Activated CD8-positive, alpha-beta memory T cell treated with anti-CD3 and anti-CD28 coated beads, Interleukin-2, amount 50 U/mL, for 48 hours (primary cell): Measurements from ENCODE around the gene CCNB3.
A peak's percentile ranks its signal among the peaks of the same experiment; 100 is the strongest.
"Not testable (repeated sequence)": the region's sequence is repeated elsewhere in the genome, so short reads cannot be mapped to it uniquely, and the experiment has no call there.

Experiments used
- DNase-seq: peaks from one replicate; pipeline ENCODE4 v3.0.0-alpha.2; 2020

The CCNB3 gene, protein sequence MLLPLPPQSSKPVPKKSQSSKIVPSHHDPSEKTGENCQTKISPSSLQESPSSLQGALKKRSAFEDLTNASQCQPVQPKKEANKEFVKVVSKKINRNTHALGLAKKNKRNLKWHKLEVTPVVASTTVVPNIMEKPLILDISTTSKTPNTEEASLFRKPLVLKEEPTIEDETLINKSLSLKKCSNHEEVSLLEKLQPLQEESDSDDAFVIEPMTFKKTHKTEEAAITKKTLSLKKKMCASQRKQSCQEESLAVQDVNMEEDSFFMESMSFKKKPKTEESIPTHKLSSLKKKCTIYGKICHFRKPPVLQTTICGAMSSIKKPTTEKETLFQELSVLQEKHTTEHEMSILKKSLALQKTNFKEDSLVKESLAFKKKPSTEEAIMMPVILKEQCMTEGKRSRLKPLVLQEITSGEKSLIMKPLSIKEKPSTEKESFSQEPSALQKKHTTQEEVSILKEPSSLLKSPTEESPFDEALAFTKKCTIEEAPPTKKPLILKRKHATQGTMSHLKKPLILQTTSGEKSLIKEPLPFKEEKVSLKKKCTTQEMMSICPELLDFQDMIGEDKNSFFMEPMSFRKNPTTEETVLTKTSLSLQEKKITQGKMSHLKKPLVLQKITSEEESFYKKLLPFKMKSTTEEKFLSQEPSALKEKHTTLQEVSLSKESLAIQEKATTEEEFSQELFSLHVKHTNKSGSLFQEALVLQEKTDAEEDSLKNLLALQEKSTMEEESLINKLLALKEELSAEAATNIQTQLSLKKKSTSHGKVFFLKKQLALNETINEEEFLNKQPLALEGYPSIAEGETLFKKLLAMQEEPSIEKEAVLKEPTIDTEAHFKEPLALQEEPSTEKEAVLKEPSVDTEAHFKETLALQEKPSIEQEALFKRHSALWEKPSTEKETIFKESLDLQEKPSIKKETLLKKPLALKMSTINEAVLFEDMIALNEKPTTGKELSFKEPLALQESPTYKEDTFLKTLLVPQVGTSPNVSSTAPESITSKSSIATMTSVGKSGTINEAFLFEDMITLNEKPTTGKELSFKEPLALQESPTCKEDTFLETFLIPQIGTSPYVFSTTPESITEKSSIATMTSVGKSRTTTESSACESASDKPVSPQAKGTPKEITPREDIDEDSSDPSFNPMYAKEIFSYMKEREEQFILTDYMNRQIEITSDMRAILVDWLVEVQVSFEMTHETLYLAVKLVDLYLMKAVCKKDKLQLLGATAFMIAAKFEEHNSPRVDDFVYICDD (N-terminal part only)

DNA sequence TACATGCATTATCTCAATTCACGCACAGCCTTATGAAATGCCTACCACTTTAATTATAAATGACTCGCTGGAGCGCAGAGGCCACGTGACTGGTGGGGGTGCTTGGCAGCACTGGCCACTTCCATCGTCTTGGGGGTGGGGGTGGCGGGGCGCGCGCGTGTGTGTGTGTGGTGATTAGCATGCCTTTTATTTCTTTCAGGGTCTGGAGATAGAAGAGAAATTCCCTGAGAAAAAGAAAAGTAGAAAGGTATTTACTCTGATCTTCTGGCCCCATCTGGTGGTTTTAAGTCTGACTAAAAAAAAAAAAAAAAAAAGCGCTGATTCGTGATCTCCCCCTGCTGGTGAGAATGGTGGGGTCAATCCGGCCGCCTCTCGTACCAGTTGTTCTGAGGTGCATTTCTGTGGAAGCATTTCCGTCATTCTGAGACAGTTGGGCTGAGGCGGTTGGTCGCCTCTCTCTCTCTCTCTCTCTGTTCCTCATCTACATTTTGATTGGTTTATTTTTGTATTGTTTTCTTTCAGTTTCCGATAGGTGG lies at the start of gene CCNB3:
Gene CCNB3, plus strand, starts transcription at position 402 of the 536 bp plus-strand sequence. CDS start 80,399 bp downstream, outside the sequence.
- peak; percentile 69 for DNase-seq

DNA sequence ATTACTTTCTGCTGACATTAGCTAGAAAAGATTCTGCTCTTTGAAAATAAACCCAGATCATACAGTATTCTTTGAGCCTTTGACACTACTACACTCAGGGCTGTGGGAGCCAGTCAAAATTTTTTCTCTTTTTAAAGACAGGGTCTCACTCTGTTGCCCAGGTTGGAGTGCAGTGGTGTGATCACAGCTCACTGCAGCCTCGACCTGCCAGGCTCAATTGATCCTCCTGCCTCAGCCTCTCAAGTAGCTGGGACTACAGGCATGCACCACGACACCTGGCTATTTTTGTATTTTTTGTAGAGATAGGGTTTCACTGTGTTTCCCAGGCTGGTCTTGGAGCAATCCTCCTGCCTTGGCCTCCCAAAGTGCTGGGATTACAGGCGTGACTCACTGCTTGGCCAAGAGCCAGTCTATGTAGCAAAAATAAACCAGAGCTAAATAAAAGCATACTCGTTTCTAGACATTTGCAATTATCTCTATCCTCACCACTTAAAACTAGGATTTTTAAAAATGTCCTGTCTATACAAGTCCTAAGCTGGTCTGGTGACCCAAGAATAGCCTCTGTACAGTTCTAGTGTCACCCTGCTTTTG lies 46.9 kb upstream of the CCNB3 start:
- no peak for DNase-seq

DNA sequence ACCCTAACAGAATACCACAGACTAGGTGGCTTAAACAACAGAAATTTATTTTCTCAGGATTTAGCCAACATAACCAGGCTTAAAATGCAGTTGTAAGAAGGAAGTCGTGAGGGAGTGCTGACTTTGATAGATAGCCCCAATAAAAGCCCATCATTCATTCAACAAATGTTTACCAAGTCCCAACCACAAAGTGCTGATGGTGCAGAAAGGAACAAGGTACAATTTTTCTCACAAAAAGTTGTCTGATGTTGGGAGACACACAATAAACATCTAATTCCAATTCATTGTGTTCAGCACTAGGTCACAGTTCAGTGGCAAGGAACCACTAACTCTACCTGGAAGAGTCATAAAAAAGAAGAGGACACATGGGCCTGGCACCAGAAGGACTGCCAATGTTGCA lies 46.0 kb upstream of the CCNB3 start:
- no peak for DNase-seq

DNA sequence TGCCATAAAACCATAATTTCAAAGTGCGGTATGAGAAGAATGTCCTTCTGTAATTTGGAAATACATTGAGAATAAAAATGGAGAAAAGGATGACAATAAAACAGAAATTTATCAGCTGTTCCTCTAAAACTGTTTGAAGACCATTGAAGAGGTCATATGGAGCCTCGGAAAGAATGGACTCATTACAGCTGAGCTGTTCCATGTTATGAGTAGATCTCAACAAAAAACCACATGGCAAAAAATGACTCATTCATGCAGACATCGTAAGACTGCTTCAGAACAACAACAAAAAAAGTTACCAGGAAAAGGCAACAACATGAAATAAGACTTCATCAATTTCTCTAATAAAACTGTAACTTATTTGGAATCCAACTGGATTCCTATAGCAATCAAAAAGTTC lies 43.4 kb upstream of the CCNB3 start:
- no peak for DNase-seq

DNA sequence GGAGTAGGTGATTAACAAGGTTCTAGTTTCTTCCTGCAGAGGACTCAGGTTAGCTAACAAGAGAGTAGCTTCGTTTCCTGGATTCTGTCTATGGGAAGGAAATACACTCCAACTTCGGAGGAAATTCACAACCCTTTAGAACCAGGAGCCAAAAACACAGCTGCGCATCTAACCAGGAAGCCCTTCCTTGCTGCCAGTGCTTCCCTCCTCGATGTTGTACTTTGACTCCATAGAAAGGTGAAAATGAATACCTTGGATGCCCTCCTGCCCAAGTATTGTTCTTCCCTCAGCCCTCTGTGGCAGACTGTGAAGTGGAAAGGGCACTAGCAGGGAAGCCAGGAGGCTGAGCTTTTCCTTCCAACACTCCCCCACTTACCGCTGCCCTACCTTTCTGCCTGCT lies 38.8 kb upstream of the CCNB3 start:
- no peak for DNase-seq

DNA sequence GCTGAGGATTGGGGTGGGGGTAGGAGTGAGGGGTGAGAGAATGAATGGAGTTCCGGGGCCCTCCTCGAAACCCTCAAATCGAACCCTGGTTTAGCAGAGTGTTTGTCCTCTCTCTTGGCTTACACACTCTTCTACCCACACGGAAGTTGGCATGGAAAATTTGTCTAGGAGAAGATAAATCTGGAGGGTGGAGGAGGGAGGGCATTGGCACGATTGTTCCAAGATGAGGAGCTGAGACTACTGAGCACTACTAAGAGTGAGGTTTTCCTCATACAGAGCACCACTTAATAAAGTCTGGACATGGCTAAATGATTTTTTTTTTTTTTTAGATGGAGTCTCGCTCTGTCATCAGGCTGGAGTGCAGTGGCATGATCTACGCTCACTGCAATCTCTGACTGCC lies 37.2 kb upstream of the CCNB3 start:
- no peak for DNase-seq

DNA sequence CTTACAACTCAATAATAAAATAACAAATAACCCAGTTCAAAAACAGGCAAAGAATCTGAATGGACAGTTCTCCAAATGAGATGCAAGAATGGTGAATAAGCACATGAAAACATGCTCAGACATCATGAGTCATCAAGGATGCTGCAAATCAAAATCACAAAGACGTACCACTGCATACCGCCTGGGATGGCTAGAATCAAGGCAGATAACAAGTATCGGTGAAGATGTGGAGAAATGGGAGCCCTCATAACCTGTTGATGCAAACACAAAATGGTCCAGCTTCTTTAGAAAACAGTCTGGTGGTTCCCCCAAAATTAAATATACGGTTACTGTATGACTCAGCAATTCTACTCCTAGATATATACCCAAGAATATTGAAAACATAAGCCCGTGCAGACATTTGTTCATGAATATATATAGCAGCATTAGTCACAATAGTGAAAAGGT lies 36.3 kb upstream of the CCNB3 start:
- no peak for DNase-seq

DNA sequence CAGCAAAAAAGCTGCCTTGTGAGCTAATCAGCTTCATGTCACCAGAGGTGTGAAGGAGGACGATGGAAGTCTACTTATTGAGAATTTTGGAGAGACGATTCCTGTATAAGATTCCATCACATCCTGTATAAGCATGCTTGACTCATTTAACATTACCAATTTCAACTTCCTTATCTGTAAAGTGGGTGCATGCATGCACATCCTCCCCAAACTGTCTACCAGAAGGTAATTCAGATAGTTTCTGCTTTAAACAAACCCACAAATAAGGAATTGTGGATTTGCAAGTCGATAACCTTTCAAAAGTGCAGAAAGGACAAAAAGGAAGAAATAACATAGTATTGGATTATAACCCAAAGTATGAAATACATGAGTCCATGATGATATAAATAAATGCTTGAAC lies 34.8 kb upstream of the CCNB3 start:
- no peak for DNase-seq

DNA sequence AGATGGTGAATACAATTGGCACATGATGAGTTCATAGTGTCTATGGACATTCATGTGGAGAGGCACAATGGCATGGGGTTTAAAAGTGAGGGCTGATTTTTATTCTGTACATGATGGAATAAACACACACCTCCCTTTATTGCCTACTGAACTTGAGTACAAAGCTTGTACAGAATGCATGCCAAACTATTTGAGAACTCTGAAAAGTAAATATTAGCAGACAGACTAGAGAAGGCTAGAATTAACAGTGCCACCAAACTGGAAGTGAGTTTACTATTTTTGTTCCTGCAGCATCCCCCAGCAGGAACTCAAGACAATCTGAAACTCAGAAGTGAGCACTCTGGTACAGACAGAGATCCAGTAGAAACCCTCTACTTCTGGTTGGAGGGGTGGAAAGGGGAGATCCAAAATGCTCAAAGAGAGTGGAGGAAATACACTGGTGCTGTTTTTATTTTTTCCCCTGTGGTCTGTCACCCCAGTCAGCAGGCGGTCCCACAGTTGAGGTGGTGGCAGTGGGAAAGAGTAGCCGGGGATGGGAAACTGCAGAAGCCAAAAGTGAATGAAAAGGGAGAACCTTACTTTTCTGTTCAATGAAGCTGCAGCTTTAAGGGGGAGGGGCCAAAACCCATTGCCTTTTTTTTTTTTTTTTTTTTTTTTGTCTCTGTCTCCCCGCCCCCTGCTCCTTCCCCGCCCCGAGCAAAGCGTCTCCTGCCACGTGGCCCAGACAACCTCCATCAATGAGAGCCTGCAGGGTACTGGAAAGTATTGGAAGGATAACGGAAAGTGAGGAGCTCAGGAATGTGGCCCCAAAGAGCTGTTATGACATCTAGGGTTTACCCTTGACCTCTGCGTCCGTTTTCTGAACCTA lies 24.3 kb upstream of the CCNB3 start:
- no peak for DNase-seq

DNA sequence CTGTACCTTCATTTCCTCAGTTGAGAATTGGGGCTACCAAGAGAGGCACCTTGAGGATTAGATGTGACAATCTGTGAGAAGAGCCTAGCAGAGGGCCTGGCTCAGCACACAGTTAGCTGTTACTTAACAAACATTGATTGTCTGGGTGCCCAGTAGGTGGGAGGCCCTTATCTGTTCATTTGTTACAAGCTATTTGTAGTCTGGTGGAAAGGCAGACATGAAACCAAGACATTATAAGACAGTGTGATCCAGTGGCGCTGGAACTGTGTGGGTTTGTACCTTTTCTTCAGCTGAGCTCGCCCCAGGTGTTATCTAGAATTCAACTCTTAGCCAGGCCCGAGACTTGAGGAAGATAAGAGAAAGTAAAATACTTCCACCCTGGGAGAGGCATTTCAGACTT lies 20.7 kb upstream of the CCNB3 start:
- no peak for DNase-seq

DNA sequence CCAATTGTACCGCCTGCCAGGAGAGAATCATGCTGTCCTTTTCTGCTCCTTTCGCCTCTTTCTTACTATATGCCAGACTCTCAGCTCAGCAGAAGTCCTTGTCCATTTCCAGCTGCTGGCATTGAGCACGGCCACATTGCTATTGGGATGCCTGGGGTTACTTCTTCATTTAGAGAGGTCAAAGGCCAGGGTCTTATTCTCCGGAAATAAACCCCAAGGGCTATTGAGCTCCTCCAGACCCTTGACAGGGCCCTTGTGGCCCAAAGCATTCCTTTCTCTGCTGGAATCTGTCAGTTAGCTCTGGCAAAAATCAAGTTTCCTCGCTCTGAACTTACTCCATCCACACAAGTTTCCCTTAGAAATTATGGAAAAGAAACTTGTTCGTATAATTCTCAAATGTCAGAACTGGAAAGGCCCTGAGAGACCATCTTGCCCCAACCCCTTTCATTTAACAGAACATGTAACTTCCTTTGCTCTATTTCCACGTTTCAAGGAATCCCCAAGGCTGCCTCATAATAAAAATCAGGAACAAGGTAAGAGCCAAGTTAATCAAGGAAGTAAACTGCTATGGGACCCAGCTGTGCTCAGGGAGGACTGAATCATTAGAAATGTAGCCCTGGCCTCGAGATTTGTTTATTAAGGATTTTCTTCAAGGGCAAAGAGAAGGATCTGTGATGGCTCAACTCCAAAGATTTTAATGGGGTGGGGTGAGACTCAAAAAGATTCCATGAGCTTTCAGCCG lies 15.5 kb upstream of the CCNB3 start:
- no peak for DNase-seq

DNA sequence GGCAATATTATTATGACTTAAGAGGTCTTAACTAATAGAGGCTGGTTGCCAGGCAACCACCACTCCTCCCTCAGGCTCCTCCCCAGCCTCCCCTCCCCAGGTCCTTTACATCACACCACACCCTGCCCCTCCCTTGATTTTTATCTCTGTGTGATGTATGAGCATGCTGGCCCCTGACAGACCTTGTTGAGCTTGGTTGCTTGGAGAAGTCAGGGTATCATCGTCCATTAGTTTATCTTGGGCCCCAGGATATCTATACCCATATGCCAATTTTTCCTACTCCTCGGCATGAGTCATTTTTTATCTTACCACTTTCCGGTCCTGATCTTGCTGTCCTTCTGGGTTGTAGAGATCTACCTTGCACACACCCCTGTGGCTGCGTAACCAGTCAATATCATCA lies 6.2 kb upstream of the CCNB3 start:
- no peak for DNase-seq

DNA sequence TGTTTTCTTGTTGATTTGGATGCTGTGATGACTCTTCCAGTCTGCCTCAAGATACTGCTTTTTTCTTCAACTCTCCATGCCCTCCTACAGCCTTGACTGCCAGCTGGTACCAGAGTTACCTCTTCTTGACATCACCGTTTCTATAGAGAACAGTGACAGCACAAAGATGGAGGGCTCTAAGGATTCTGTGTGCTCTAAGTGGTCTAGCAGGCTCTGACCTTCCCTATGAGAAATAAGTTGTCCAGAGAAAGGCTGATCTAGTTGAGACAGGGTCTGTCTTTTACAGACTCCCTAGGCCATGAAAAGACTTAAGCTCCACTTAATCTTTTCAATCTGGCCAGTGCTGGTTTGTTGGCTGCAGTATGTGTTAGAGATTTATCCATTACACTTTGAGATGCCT lies 3.7 kb upstream of the CCNB3 start, which contains the start of gene AKAP4:
Gene AKAP4, minus strand, starts transcription at position 101 of the 400 bp plus-strand sequence. CDS start 118 bp downstream, outside the sequence.
- DNase-seq = no peak

DNA sequence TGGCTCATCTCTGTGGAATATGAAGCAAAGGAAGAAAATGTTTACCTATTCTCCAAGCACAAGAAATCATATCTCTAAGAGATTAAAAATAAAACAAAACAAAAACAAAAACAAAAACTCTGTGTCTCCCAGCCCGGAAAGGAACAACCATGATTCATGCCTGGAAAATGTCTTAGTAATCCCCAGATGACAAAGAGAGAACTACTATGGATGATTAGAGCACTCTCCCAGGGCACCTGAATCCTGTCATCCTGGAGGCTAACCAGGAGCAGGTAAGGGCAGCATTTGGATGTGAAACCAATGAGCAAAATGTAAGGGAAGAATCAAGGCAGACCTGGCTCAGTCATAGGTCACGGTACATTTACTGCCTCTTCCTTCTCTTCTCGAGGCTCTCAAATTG lies 2.0 kb upstream of the CCNB3 start:
- DNase-seq = no peak

DNA sequence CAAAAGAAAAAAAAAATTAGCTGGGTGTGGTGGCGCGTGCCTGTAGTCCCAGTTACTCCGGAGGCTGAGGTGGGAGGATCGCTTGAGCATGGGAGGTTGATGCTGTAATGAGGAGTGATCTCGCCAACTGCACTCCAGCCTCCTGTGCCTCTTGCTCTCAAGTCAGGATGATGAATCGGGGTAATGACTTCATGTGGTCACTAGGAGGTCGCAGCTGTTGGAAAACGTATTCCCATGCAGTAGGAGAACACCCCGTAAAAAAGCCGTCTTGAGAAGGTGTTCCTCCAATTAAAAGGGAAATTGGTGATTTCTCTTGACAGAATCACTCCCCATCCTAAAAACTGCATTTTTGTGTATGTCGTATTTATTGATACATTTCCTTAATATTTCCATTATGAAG lies 2.2 kb downstream of the CCNB3 start:
- no peak for DNase-seq

DNA sequence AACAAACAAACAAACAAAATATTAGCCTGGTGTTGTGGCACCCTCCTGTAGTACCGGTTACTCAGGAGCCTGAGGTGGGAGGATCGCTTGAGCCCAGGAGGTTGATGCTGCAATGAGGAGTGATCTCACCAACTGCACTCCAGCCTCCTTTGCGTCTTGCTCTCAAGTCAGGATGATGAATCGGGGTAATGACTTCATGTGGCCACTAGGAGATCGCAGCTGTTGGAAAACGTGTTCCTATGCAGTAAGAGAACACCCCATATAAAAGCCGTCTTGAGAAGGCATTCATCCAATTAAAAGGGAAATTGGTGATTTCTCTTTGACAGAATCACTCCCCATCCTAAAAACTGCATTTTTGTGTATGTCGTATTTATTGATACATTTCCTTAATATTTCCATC lies 6.9 kb downstream of the CCNB3 start:
- DNase-seq = no peak

DNA sequence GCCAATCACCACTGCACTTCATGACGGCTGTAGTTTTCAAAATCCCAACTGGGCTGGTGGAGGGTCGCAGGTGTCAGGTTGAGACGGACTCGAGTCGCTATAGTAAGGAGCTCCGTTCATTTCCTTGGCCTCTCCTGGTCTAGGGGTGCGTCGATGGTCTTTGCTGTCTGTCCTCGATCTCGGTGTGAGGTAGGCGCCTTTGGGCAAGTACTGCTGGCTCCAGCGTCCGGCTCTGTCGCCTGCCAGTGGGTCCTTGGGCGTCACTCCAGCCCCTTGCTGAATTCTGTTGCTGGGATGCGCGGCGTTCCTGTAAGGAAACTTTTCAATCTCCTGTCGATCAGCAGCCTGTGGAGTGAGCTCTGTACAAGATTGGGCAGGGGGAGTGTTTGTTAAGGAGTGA lies 76.7 kb downstream of the CCNB3 start:
- no peak for DNase-seq

DNA sequence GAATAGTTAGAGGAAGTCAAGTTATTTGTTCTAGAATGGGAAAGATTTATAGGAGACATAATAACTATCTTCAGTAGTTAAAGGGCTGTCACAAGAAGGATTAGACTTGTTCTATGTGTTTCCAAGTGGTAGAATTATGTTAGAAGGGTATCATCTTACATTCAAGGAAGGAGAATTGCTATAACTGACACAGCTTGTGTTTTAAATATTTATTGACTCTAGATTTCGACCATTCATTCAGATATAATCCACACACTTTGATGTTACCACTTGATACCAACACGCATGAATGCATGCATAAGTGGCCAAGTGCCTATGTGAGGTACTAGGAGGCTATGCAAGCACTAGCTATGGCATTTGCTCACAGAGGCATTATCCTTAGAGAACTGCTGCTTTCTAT lies 122.7 kb downstream of the CCNB3 start:
- DNase-seq = no peak

DNA sequence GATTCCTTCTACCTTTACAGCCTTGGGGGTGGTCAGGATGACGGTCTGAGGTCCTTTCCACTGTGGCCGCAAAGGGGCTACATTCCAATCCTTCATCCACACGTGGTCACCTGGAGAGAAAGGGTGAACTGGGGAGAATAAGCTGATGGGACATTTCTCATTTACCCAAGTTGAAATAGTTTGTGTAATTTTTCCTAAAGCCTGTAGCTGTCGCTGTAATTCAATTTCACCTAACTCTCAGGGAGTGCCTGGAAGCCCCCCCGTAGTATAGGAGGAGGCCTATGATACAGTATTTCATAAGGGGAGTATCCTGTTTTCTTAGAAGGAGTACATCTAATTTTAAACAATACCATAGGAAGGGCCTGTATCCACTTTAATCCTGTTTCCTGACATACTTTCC lies 128.1 kb downstream of the CCNB3 start:
- not testable (repeated sequence) for DNase-seq

DNA sequence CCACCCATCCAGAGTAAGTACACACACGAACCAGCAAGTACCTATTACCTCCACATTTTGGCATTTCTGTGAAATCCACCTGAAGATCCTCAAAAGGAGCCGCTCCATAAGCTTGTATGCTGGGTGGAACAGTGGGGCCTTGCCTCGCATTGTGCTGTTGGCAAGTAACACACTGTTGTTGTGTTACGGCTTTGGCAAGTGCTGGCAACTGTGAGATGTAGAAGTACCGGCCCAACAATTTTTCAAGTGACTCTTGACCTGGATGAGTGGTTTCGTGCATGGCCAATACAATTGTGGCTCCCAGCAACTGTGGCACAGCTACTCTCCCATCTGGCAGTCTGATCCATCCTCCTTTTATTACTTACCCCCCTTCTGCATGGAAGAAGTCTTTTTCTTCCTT lies 128.7 kb downstream of the CCNB3 start:
- DNase-seq = no peak

DNA sequence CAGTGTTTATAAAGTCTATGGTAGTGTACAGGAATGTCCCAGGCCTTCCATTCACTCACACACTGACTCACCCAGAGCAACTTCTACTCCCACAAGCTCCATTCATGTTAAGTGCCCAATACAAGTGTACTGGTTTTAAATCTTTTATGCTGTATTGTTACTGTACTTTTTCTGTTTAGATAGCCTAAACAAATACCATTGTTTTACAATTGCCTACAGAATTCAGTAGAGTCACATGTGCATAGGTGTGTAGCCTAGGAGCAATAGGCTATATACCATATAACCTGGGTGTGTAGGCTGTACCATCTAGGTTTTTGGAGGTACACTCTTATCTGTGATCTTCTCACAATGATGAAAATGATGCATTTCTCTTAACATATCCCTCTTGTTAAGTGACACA lies 139.4 kb downstream of the CCNB3 start:
- no peak for DNase-seq
